HEK293T (cell line): Measurements from ENCODE around the gene PMF1.

ENCODE experiments used
- BHLHE40 ChIP-seq: fragments of 450-650 bp; IDR thresholded peaks from 2 replicates; pipeline ENCODE4 v1.6.1; 2016; ENCODE audit warnings: mild to moderate bottlenecking, moderate library complexity, borderline replicate concordance
- ELF4 ChIP-seq: fragments of 450-650 bp; IDR thresholded peaks from 2 replicates; pipeline ENCODE4 v1.6.1; 2017; ENCODE audit warnings: antibody characterized with exemption
- FOXA1 ChIP-seq: fragments of 450-650 bp; IDR thresholded peaks from 2 replicates; pipeline ENCODE4 v1.6.1; 2016; ENCODE audit warnings: mild to moderate bottlenecking
- FOXK2 ChIP-seq: fragments of 450-650 bp; IDR thresholded peaks from 2 replicates; pipeline ENCODE4 v1.6.1; 2016; ENCODE audit warnings: mild to moderate bottlenecking
- FOXM1 ChIP-seq: fragments of 450-650 bp; IDR thresholded peaks from 2 replicates; pipeline ENCODE4 v1.6.1; 2017; ENCODE audit warnings: mild to moderate bottlenecking, borderline replicate concordance
- HDGF ChIP-seq: fragments of 450-650 bp; IDR thresholded peaks from 2 replicates; pipeline ENCODE4 v1.6.1; 2017; ENCODE audit warnings: antibody characterized with exemption, borderline replicate concordance
- LEF1 ChIP-seq: fragments of 450-650 bp; IDR thresholded peaks from 2 replicates; pipeline ENCODE4 v1.6.1; 2017; ENCODE audit warnings: mild to moderate bottlenecking, borderline replicate concordance
- NFRKB ChIP-seq: fragments of 450-650 bp; IDR thresholded peaks from 2 replicates; pipeline ENCODE4 v1.6.1; 2016; ENCODE audit warnings: mild to moderate bottlenecking, moderate library complexity
- SP1 ChIP-seq: fragments of 450-650 bp; IDR thresholded peaks from 2 replicates; pipeline ENCODE4 v1.6.1; 2017
- SUZ12 ChIP-seq: fragments of 450-650 bp; IDR thresholded peaks from 2 replicates; pipeline ENCODE4 v1.6.1; 2016; ENCODE audit warnings: mild to moderate bottlenecking
- TARDBP ChIP-seq: fragments of 450-650 bp; IDR thresholded peaks from 2 replicates; pipeline ENCODE4 v1.6.1; 2016
- ZNF384 ChIP-seq: fragments of 450-650 bp; IDR thresholded peaks from 2 replicates; pipeline ENCODE4 v1.6.1; 2016
- TF ChIP-seq, protein P1 (sequence below): fragments of 450-650 bp; IDR thresholded peaks from 2 replicates; pipeline ENCODE4 v1.6.1; 2016

- TF ChIP-seq SP1 (no peak), LEF1 (no peak), SUZ12 (no peak), TARDBP (no peak), ELF4 (no peak), FOXM1 (no peak), FOXK2 (no peak), FOXA1 (no peak), BHLHE40 (no peak), ZNF384 (no peak), NFRKB (no peak), HDGF (no peak)
- TF ChIP-seq, protein P1, sequence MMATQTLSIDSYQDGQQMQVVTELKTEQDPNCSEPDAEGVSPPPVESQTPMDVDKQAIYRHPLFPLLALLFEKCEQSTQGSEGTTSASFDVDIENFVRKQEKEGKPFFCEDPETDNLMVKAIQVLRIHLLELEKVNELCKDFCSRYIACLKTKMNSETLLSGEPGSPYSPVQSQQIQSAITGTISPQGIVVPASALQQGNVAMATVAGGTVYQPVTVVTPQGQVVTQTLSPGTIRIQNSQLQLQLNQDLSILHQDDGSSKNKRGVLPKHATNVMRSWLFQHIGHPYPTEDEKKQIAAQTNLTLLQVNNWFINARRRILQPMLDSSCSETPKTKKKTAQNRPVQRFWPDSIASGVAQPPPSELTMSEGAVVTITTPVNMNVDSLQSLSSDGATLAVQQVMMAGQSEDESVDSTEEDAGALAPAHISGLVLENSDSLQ: no peak
Observed at GRCh38 chr1:156230473-156230837, 17.6 kb downstream of the PMF1 start.
